HG02588 (cell line): Measurements from ENCODE around the gene CD302.
"Not testable (repeated sequence)": the region's sequence is repeated elsewhere in the genome, so short reads cannot be mapped to it uniquely, and the experiment has no call there.

Source experiments
- ATAC-seq: cut with Tn5 transposase; IDR thresholded peaks from one replicate; pipeline ENCODE4 v1.9.1; 2021; ENCODE audit warnings: mild to moderate bottlenecking, moderate library complexity; ENCODE audit not compliant: unreplicated experiment

Gene CD302

GRCh38 chr2:159795841-159796690 is 1.9 kb downstream of the CD302 start:
- ATAC-seq, result no peak

- ATAC-seq, result no peak
Observed at GRCh38 chr2:159793326-159793725, 4.7 kb downstream of the CD302 start.

DNA sequence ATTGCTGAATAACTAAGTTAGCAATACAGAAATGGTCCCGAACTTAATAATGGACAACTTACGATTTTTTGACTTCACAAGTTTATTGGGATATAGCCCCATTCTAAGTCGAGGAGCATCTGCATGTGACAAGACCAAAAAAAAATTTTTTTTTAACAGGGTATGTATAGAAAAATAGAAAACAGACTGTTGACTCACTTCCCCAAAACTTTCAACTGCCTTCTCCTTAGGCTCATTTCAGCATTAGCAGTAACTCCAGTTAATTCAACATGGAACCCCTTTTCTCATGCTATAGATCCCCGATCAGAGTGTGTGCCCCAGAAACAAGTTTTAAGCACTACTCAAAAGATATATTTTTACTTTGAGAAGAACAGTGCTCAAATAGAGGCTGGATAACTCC is 5.4 kb downstream of the CD302 start:
- ATAC-seq, result no peak

DNA sequence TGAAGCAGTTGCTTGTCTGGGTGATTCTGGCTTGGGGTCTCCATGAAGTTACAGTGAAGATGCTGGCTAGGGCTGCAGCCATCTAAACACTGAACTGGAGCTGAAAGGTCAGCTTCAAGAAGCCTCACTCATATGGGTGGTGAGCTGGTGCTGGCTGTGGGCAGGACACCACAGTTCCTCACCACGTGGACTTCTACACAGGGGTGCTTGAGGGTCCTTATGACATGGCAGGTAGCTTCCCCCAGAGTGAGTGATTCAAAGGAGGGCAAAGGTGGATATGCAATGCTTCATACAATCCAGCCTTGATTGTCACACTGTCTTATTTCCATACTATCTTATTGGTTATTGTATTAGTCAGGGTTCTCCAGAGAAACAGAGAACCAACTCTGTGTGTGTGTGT is 6.0 kb downstream of the CD302 start:
- no peak for ATAC-seq

GRCh38 chr2:159790323-159790722 is 7.7 kb downstream of the CD302 start:
- ATAC-seq, result peak; percentile 58

GRCh38 chr2:159788253-159788652 is 9.8 kb downstream of the CD302 start:
- no peak for ATAC-seq

- ATAC-seq, result not testable (repeated sequence)
Observed at GRCh38 chr2:159787647-159788046, 10.4 kb downstream of the CD302 start.

DNA sequence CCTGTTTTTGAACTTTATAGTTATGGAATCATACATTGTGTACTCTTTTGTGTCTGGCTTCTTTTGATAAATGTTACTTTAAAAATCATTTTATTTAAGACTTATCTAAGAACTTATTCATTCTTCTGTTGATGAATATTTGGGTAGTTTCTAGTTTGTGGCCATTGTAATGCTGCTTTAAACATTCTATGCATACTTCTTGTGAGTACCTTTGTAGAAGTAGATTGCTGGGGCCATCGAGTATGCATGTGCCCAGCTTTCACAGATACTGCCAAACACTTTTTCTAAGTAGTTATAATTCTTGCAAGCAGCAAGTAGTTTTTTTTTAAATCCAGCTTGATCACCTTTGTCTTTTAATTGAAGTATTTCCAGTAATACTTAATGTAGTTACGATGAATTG is 11.1 kb downstream of the CD302 start:
- ATAC-seq, result no peak

DNA sequence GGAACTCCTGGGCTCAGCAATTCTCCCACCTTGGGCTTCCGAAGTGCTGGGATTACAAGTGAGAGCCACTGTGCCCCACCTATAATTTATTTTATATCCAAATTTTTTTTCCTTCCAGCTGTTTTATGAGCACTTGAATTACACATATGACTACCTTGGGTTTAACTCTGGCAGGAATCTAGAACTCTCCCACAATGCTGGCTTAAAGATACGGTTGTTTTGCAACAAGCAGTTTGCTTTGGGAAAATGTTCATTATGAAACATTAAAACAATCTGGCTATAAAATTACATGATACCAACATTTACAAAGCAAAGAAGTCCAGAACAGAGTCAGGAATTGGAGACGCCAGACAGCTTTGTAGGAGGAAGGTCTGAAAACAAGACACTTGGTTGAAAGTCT is 12.8 kb downstream of the CD302 start:
- no peak for ATAC-seq

- ATAC-seq, result not testable (repeated sequence)
Observed at GRCh38 chr2:159784744-159785143, 13.3 kb downstream of the CD302 start.

DNA sequence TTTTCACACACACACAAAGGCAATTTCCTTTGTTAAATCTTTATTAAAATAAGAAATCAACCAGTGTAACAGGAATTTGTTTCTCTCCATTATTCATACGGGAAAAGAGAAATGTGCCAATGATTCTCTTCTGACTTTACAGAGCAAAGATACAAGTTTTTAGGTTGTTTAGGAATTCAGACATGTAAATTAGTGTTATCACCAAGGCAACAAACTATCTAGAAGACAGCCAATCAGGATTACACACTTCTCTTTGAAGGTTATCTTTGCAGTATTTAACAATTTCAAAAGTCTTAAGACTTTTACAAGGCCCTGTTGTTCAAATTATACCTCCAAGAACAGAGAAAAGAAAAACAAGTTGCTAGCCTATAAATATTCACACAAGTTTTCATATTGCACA is 14.5 kb downstream of the CD302 start:
- no peak for ATAC-seq

GRCh38 chr2:159776321-159776720 is 21.7 kb downstream of the CD302 start:
- no peak for ATAC-seq

DNA sequence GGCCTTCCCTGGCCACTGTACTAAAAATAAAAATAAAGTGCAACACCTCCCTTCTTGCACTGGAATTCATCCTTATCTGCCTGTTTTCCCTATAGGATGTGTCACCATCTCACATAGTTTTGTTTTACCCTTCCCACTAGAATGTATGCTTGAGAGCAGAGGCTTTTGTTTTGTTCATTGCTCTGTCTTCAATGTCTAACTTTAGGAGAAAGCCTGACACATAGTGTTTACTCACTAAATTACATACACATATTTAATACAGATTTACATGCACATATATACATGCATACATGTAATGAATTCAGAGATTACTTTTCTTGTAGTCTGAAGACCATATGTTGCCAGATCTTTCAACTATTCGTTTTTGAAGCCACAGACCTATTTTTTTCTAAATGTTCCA is 23.0 kb downstream of the CD302 start:
- no peak for ATAC-seq

DNA sequence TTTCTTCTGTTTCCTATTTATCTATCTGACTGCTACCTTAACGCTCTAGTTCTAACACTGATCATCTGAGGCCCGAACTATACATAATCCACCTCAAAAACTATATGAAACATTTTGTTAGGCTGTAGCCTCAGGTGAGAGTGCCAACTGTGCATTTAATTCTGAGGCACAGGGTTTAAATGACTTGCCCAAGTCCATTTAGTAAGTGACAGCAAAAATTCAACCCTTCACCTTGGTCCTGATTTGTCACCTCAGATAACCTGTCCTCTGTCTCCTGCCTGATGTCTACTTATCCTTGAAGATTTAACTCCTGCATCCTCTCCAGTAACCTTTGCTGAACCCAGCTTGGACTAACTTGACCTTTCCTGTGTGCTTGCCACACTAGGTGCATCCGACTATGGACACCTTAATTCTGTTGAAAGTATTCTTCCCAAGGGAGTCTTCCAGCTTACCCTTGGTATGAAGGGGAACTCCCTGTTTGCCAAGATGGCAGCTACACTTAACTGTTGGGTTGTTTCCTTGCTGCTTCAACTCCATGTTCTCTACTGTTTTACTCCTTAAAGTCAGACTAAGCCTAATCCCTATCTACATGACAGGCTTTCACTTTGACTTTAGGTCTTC is 23.5 kb downstream of the CD302 start:
- ATAC-seq, result no peak

DNA sequence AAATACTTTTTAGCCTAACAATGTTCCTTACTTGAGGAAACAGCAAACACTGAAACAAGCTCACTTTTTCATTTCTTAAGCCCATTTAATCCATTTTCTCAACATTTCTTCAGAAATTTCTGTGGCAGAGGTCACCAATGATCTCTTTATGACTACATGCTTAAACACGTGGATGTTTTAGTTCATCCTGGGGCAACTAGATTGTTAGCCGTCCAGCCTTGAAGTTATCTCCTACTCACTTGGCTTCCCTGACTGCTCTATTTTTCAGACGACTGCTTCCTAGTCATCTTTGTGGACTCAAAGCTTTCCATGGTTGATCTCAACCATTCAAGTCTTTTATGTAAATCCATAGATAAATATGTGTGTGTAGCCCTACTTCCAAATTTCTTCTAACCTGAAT is 24.1 kb downstream of the CD302 start:
- ATAC-seq, result no peak

GRCh38 chr2:159773426-159773825 is 24.6 kb downstream of the CD302 start:
- no peak for ATAC-seq

DNA sequence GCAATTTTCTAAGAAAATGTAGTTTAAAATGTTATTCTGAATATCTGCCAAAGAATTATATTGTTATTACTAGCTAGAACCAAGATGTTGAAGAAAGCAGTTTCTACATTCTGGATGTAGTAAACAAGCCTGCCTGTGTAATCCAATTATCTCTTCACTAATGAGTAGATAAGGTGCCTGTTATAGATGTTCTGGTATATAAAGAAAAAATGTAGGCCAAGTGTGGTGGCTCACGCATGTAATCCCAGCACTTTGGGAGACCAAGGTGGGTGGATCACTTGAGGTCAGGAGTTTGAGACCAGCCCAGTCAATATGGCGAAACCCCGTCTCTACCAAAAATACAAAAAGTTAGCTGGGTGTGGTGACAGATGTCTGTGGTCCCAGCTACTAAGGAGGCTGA is 28.9 kb downstream of the CD302 start:
- ATAC-seq, result no peak

DNA sequence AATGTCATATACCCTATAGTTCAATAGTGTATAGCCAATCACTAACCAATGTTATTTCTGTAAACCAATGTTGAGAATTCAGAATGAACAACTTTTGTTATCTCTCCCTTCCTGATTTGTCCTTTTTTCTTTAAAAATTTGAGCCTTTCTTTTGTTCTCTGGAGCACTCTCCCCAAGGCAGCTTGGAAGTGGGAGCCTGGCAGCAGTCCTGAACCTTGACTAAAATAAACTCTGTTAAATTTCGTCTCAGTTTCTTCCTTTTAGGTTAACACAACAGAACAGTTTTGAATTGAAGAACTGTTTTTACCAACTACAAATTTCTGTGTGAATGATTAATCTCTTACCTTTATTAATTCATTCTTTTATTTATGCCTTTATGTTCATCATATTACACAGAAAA is 35.9 kb downstream of the CD302 start:
- ATAC-seq, result no peak

DNA sequence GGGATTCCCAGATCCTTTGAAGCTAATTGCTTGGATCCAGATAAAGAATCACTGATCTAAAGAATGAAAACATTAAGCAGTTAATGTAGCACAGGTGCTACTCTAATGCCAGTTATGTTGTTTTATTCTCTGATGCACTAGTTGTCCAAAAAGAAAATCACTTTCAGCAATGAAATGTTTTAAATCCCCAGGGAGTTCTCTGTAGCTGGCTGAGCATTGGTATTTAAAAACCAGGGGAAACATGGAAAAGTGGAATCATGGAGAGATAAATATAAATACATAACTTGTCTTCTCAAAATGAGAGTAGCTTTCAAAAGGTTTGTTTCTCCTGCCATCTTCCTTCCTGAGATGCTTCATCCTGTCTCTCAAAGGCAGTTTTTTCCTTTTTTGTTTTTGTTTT is 37.7 kb downstream of the CD302 start:
- ATAC-seq, result no peak

DNA sequence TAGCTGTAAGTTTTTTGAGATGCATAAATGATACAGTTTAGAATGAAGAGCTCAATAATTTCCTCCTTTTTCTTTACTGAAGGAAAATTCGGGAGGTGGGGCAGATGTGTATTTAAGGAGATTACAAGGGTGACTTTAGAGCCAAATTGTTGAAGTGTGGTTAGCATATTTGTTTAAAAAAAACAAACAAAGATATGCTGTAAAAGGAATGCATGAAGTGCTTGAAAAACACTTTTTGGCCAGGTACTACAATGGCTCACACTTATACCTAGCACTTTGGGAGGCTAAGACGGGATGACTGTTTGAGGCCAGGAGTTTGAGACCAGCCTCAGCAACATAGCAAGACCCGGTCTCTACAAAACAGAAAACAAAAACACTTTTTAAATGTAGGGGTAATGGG is 38.4 kb downstream of the CD302 start:
- no peak for ATAC-seq

- ATAC-seq, result no peak
Observed at GRCh38 chr2:159758686-159759085, 39.3 kb downstream of the CD302 start.

- ATAC-seq, result no peak
Observed at GRCh38 chr2:159758239-159758638, 39.8 kb downstream of the CD302 start.

GRCh38 chr2:159755788-159756187 is 42.2 kb downstream of the CD302 start:
- no peak for ATAC-seq
